Endothelial cell of umbilical vein (primary cell): Measurements from ENCODE around the gene BTG1. TPM values are rescaled to one million over a fixed set of nuclear protein-coding genes. Genes with fewer than 3 reads are reported as not detected.

Source experiments
- BruUV-seq: library from RNA; stranded (reverse); fragments of 400-500 nt; replicated peaks from 2 replicates; lab custom pipeline; 2021; lab: Mats Ljungman, UMichigan
- CTCF ChIA-PET: fragments of 300-600, 350-600 bp; sonication (Branson Sonifier 250); formaldehyde crosslinking; loops from one replicate; lab custom pipeline; 2021; ENCODE audit warnings: antibody characterized with exemption, inconsistent platforms; lab: Charles Lee
- POLR2A ChIA-PET: fragments of 300-600, 350-600 bp; sonication (Branson Sonifier 250); formaldehyde crosslinking; loops from one replicate; lab custom pipeline; 2021; ENCODE audit warnings: antibody characterized with exemption, inconsistent platforms; lab: Charles Lee
- DNase-seq: peaks from one replicate; pipeline ENCODE4 v3.0.0-alpha.2; 2011; ENCODE audit warnings: low read depth, low spot score
- FAIRE-seq: peaks from 2 replicates; lab custom pipeline; 2011; peaks lifted over from hg19 to GRCh38; lab: Jason Lieb, UNC
- H2AFZ ChIP-seq: 2 replicates; pipeline ENCODE4 v1.6.0; 2012; ENCODE audit warnings: low read depth, low read length, control low read depth, inconsistent platforms
- H3K27ac ChIP-seq: 2 replicates; pipeline ENCODE4 v1.5.1; 2011; ENCODE audit warnings: low read depth, mild to moderate bottlenecking, control low read depth, low read length, moderate library complexity; ENCODE audit not compliant: insufficient read depth
- H3K27me3 ChIP-seq, 2 experiments: 2 replicates each; pipeline versions ENCODE4 v1.6.0 to v1.6.1; 2011; ENCODE audit warnings: low read length in 2 of 2, mixed read lengths in 1 of 2; ENCODE audit not compliant: control insufficient read depth in 2 of 2, insufficient read depth in 2 of 2
- H3K36me3 ChIP-seq, 2 experiments: 2 replicates in 1 of 2; 3 replicates in 1 of 2; pipeline ENCODE4 v1.5.1; 2011; ENCODE audit warnings: low read length in 2 of 2, mild to moderate bottlenecking in 1 of 2, moderate library complexity in 1 of 2; ENCODE audit not compliant: control insufficient read depth in 2 of 2, insufficient read depth in 2 of 2; ENCODE audit errors: extremely low read depth in 1 of 2
- H3K4me1 ChIP-seq: 3 replicates; pipeline ENCODE4 v1.5.1; 2011; ENCODE audit warnings: mild to moderate bottlenecking, low read length; ENCODE audit not compliant: control insufficient read depth, insufficient read depth; ENCODE audit errors: extremely low read depth
- H3K4me2 ChIP-seq: 2 replicates; pipeline ENCODE4 v1.6.1; 2011; ENCODE audit warnings: low read length, control low read depth, mixed read lengths; ENCODE audit not compliant: insufficient read depth
- H3K4me3 ChIP-seq, 3 experiments: fragments of 200-600 bp in 1 of 3; sonication (generic), shearing (Covaris generic) in 1 of 3; replicated peaks in 1 of 3; 2 replicates each; pipeline ENCODE4 v1.5.1; 2011 to 2016; ENCODE audit warnings: control low read depth in 3 of 3, low read length in 3 of 3, mild to moderate bottlenecking in 2 of 3, inconsistent platforms in 1 of 3, low read depth in 1 of 3, moderate library complexity in 1 of 3; ENCODE audit not compliant: insufficient read depth in 1 of 3
- H3K79me2 ChIP-seq: 2 replicates; pipeline ENCODE4 v1.6.0; 2012; ENCODE audit warnings: low read length, inconsistent platforms; ENCODE audit not compliant: control insufficient read depth, insufficient read depth
- H3K9ac ChIP-seq: replicated peaks from 2 replicates; pipeline ENCODE3; 2011; ENCODE audit warnings: low read length, control low read depth; ENCODE audit not compliant: insufficient read depth; ENCODE audit errors: extremely low read depth
- H3K9me1 ChIP-seq: replicated peaks from 3 replicates; pipeline ENCODE4 v1.6.0; 2011; ENCODE audit warnings: mild to moderate bottlenecking, low read length; ENCODE audit not compliant: control insufficient read depth, insufficient read depth; ENCODE audit errors: extremely low read depth
- H3K9me3 ChIP-seq: replicated peaks from 2 replicates; pipeline ENCODE4 v1.5.1; 2012; ENCODE audit warnings: low read length, inconsistent platforms; ENCODE audit not compliant: control insufficient read depth, insufficient read depth
- H4K20me1 ChIP-seq: replicated peaks from 2 replicates; pipeline ENCODE3; 2011; ENCODE audit warnings: mild to moderate bottlenecking, low read length; ENCODE audit not compliant: control insufficient read depth, insufficient read depth; ENCODE audit errors: extremely low read depth
- EZH2 ChIP-seq: IDR thresholded peaks from 2 replicates; pipeline ENCODE4 v1.6.1; 2012; ENCODE audit warnings: borderline replicate concordance, low read depth, mild to moderate bottlenecking, moderate library complexity, low read length, inconsistent platforms; ENCODE audit not compliant: severe bottlenecking
- FOS ChIP-seq: IDR thresholded peaks from 2 replicates; pipeline ENCODE4 v1.6.1; 2011; ENCODE audit warnings: mild to moderate bottlenecking, low read length, moderate library complexity, borderline replicate concordance; ENCODE audit not compliant: insufficient read depth
- GATA2 ChIP-seq: IDR thresholded peaks from 2 replicates; pipeline ENCODE4 v1.7.0; 2011; ENCODE audit warnings: low read depth, mild to moderate bottlenecking, moderate library complexity, mixed read lengths, low read length; ENCODE audit not compliant: insufficient read length, insufficient read depth
- MYC ChIP-seq: IDR thresholded peaks from one replicate; pipeline ENCODE4 v1.6.1; 2011; ENCODE audit warnings: mild to moderate bottlenecking, low read depth, low read length
- POLR2A ChIP-seq: IDR thresholded peaks from 2 replicates; pipeline ENCODE4 v1.6.1; 2012; ENCODE audit warnings: low read depth, mild to moderate bottlenecking, control low read depth, low read length
- POLR2AphosphoS5 ChIP-seq: IDR thresholded peaks from 2 replicates; pipeline ENCODE4 v1.6.1; 2012; ENCODE audit warnings: low read depth, mild to moderate bottlenecking, control low read depth, low read length, moderate library complexity; ENCODE audit not compliant: insufficient read depth
- dilution Hi-C: fragments of 300-500 bp; cut with MboI; formaldehyde crosslinking; loops from one replicate; pipeline ENCODE4 v1.15.0; 2019; ENCODE audit warnings: low sequenced_read_pairs; ENCODE audit not compliant: extremely low pct_ligation_motif_present
- intact Hi-C: fragments of 100-400 bp; cut with micrococcal nuclease; formaldehyde crosslinking; loops from one replicate; pipeline ENCODE4 v1.10.0; 2022
- polyA plus RNA-seq, 4 experiments: library from polyadenylated mRNA; depleted of rRNA in 3 of 4; stranded (reverse) in 3 of 4; unstranded in 1 of 4; fragments of >200 nt; gene quantifications; 2 replicates each; pipeline versions ENCODE4 v1.2.1 to v1.2.3, GENCODE V29; 2011 to 2012; ENCODE audit warnings: missing spikeins in 1 of 4
- total RNA-seq: library from RNA; stranded (reverse); gene quantifications from 2 replicates; pipeline ENCODE4 v1.2.3, GENCODE V29; 2021
- TF ChIP-seq, protein P1 (sequence below), 2 donors: IDR thresholded peaks; 1 replicate in 1 of 2; 2 replicates in 1 of 2; pipeline ENCODE4 v1.5.1; 2011; ENCODE audit warnings: low read length in 2 of 2, mild to moderate bottlenecking in 2 of 2, moderate library complexity in 2 of 2, control low read depth in 1 of 2, inconsistent platforms in 1 of 2, low read depth in 1 of 2; ENCODE audit not compliant: insufficient read depth in 1 of 2; ENCODE audit errors: extremely low read depth in 1 of 2

The BTG1 gene
- total and polyA plus RNA-seq, 2 donors (not counting 3 experiments of a cell fraction or from before 2014, with no cell fraction given): 42.8 to 104 TPM

DNA sequence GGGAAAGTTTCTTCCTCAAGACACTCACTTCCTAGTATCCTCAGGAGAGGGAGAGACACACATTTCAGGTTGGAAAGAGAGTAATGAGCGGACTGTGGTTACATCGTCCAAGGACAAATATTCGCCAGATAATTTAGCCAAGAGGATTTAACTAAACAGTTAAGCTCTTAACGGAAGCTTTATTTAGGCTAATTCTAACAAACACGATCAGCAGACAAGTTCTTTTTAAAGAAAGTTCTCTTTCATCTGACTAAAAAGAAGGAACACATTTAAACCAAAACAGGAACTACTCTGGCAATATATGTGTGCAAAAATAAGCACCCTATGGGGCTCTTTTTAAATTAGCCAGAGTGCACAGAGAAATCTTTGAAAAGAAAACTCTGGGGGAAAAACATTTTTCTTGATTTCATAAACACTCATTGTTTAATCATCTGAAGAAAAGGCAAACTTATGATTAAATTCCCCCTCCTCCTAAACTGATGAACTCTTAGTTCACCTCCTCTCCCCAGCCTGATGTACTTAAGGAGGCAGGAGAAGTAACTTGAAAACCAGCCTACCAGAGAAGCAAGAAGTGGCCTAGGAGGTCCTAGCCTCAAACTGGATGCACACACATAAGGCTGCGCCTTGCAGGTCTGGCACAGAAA lies 13.3 kb upstream of the BTG1 start:
- no peak overlapping the region for H3K27ac ChIP-seq
- POLR2A ChIA-PET: no interaction called here
- H3K9me1 ChIP-seq: no peaks in the 10 kb centered on the region
- no peaks in the 10 kb centered on the region for H3K9me3 ChIP-seq
- H3K79me2 ChIP-seq: no peaks in the 10 kb centered on the region
- no peak overlapping the region for H3K9ac ChIP-seq
- dilution Hi-C loops: no loop called here
- BruUV-seq: no TSS peak
- H4K20me1 ChIP-seq: no peaks in the 10 kb centered on the region
- intact Hi-C loops: no loop called here
- peaks cover 0 to 2% of the 10 kb centered on the region in 2 experiments for H3K27me3 ChIP-seq
- no peak for TF ChIP-seq EZH2
- TF ChIP-seq FOS: no peak
- TF ChIP-seq, protein P1, sequence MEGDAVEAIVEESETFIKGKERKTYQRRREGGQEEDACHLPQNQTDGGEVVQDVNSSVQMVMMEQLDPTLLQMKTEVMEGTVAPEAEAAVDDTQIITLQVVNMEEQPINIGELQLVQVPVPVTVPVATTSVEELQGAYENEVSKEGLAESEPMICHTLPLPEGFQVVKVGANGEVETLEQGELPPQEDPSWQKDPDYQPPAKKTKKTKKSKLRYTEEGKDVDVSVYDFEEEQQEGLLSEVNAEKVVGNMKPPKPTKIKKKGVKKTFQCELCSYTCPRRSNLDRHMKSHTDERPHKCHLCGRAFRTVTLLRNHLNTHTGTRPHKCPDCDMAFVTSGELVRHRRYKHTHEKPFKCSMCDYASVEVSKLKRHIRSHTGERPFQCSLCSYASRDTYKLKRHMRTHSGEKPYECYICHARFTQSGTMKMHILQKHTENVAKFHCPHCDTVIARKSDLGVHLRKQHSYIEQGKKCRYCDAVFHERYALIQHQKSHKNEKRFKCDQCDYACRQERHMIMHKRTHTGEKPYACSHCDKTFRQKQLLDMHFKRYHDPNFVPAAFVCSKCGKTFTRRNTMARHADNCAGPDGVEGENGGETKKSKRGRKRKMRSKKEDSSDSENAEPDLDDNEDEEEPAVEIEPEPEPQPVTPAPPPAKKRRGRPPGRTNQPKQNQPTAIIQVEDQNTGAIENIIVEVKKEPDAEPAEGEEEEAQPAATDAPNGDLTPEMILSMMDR (IDR thresholded peaks at IDR 0.05; ENCODE audit: extremely low read depth in 1 of 2, insufficient read depth in 1 of 2, low read depth in 1 of 2, low read length in 2 of 2): no peak
- no peak for TF ChIP-seq GATA2
- no peak for TF ChIP-seq POLR2AphosphoS5
- TF ChIP-seq POLR2A: no peak
- no peak for TF ChIP-seq MYC
- H3K36me3 ChIP-seq: no peaks in the 10 kb centered on the region
- DNase-seq (no peak), FAIRE-seq (no peak)
- no peak overlapping the region for H3K4me2 ChIP-seq
- no peak overlapping the region for H2AFZ ChIP-seq
- CTCF ChIA-PET: no interaction called here
- no peak overlapping the region for H3K4me3 ChIP-seq
- no peaks in the 10 kb centered on the region for H3K4me1 ChIP-seq
